HepG2 (cell line): ENCODE measurements around the gene HDAC4. TPM values are rescaled to one million over a fixed set of nuclear protein-coding genes. Genes with fewer than 3 reads are reported as not detected.

Experiments used
- ATAC-seq: fragments of 200-7000 bp; cut with Tn5 transposase; 3 replicates; pipeline ENCODE4 v1.9.1; 2020; ENCODE audit warnings: mild to moderate bottlenecking, moderate library complexity
- BruUV-seq: library from RNA; stranded (reverse); fragments of 400-500 nt; replicated peaks from 2 replicates; lab custom pipeline; 2021; lab: Mats Ljungman, UMichigan
- CTCF ChIA-PET: fragments of 300-600 bp; formaldehyde crosslinking; extraction: SDS; loops from one replicate; lab custom pipeline; 2021; ENCODE audit warnings: low total read pairs, inconsistent platforms, low intra/inter-chr PET ratio; lab: Yijun Ruan, JAX
- POLR2A ChIA-PET: fragments of 350-600 bp; sonication (Branson Sonifier 250); formaldehyde crosslinking; loops from one replicate; lab custom pipeline; 2020; ENCODE audit warnings: antibody characterized with exemption, inconsistent platforms; lab: Yijun Ruan, JAX
- DNase-seq: peaks from one replicate; pipeline ENCODE4 v3.0.0-alpha.2; 2015; ENCODE audit warnings: low spot score
- FAIRE-seq: peaks from 3 replicates; lab custom pipeline; 2011; peaks lifted over from hg19 to GRCh38; lab: Jason Lieb, UNC
- H2AFZ ChIP-seq: one replicate; pipeline ENCODE4 v1.6.1; 2011; ENCODE audit warnings: low read length, inconsistent platforms
- H3K27ac ChIP-seq: fragments of 300-600 bp; 3 replicates; pipeline ENCODE4 v1.8.0; 2011; ENCODE audit warnings: mixed run types, mild to moderate bottlenecking, mixed read lengths, low read length, inconsistent platforms; ENCODE audit not compliant: insufficient read depth; ENCODE audit errors: extremely low read length
- H3K27me3 ChIP-seq, 2 experiments: fragments of 200-600 bp in 1 of 2; 2 replicates in 1 of 2; 3 replicates in 1 of 2; pipeline versions ENCODE4 v1.6.0 to v1.8.0; 2011; ENCODE audit warnings: low read length in 2 of 2, mild to moderate bottlenecking in 2 of 2, moderate library complexity in 2 of 2, inconsistent platforms in 1 of 2; ENCODE audit not compliant: insufficient read depth in 2 of 2, control insufficient read depth in 1 of 2
- H3K36me3 ChIP-seq, 2 experiments: fragments of 200-600 bp in 1 of 2; replicated peaks in 1 of 2; 2 replicates in 1 of 2; 3 replicates in 1 of 2; pipeline versions ENCODE4 v1.5.1 to v1.8.0; 2011; ENCODE audit warnings: low read length in 2 of 2, inconsistent platforms in 1 of 2; ENCODE audit not compliant: insufficient read depth in 2 of 2, control insufficient read depth in 1 of 2
- H3K4me1 ChIP-seq: 2 replicates; pipeline ENCODE4 v1.5.1; 2012; ENCODE audit warnings: low read length, inconsistent platforms; ENCODE audit not compliant: insufficient read depth
- H3K4me2 ChIP-seq: 2 replicates; pipeline ENCODE4 v1.6.0; 2011; ENCODE audit warnings: low read depth, low read length, inconsistent platforms
- H3K4me3 ChIP-seq, 3 experiments: fragments of 200-600 bp in 1 of 3; sonication (generic), shearing (Covaris generic) in 1 of 3; replicated peaks in 1 of 3; 2 replicates each; pipeline ENCODE4 v1.5.1; 2011 to 2016; ENCODE audit warnings: low read length in 3 of 3, inconsistent platforms in 2 of 3, low read depth in 2 of 3, mild to moderate bottlenecking in 2 of 3, control low read depth in 1 of 3, mixed read lengths in 1 of 3; ENCODE audit not compliant: insufficient read depth in 1 of 3
- H3K79me2 ChIP-seq: one replicate; pipeline ENCODE4 v1.6.1; 2011; ENCODE audit warnings: low read length, inconsistent platforms; ENCODE audit not compliant: insufficient read depth
- H3K9ac ChIP-seq: 2 replicates; pipeline ENCODE4 v1.6.0; 2011; ENCODE audit warnings: mild to moderate bottlenecking, low read depth, low read length, inconsistent platforms; ENCODE audit not compliant: insufficient read depth
- H3K9me3 ChIP-seq: 2 replicates; pipeline ENCODE4 v1.5.1; 2012; ENCODE audit warnings: mild to moderate bottlenecking, low read length
- H4K20me1 ChIP-seq: 2 replicates; pipeline ENCODE4 v1.6.0; 2011; ENCODE audit warnings: inconsistent platforms, mild to moderate bottlenecking, low read length, moderate library complexity; ENCODE audit not compliant: insufficient read depth
- HNRNPL ChIP-seq: fragments of 200-400 bp; formaldehyde crosslinking; IDR thresholded peaks from 2 replicates; pipeline ENCODE4 v1.6.1; 2017; ENCODE audit warnings: mild to moderate bottlenecking, low read depth, low read length
- HOXA5 ChIP-seq: sonication (generic); formaldehyde crosslinking; IDR thresholded peaks from 2 replicates; pipeline ENCODE4 v1.4.0; 2020; ENCODE audit warnings: missing genetic modification reagents
- IRF2 ChIP-seq: IDR thresholded peaks from 2 replicates; pipeline ENCODE4 v1.6.1; 2018; ENCODE audit warnings: missing genetic modification reagents, missing compliant biosample characterization
- MED13 ChIP-seq: sonication (generic); formaldehyde crosslinking; IDR thresholded peaks from 2 replicates; pipeline ENCODE4 v1.5.0; 2020; ENCODE audit warnings: missing genetic modification reagents
- MEIS2 ChIP-seq: sonication (generic); formaldehyde crosslinking; IDR thresholded peaks from 2 replicates; pipeline ENCODE4 v1.9.0; 2021; ENCODE audit warnings: mild to moderate bottlenecking, missing genetic modification reagents
- NR2F6 ChIP-seq, 2 experiments: IDR thresholded peaks; 2 replicates each; pipeline ENCODE4 v1.6.1; 2016; ENCODE audit warnings: antibody characterized with exemption in 1 of 2, mild to moderate bottlenecking in 1 of 2
- SMC3 ChIP-seq: IDR thresholded peaks from 2 replicates; pipeline ENCODE4 v1.6.1; 2011; ENCODE audit warnings: low read length, improper control_type of control experiment
- ZBTB38 ChIP-seq: sonication (generic); formaldehyde crosslinking; IDR thresholded peaks from 2 replicates; pipeline ENCODE4 v1.5.1; 2020; ENCODE audit warnings: mild to moderate bottlenecking, missing genetic modification reagents
- ZMYM3 ChIP-seq: sonication (generic); formaldehyde crosslinking; IDR thresholded peaks from 2 replicates; pipeline ENCODE4 v1.5.1; 2020; ENCODE audit warnings: mild to moderate bottlenecking, missing genetic modification reagents
- ZNF317 ChIP-seq: sonication (generic); formaldehyde crosslinking; IDR thresholded peaks from 2 replicates; pipeline ENCODE4 v1.5.0; 2020; ENCODE audit warnings: mild to moderate bottlenecking, missing genetic modification reagents
- ZNF777 ChIP-seq: sonication (generic); formaldehyde crosslinking; IDR thresholded peaks from 2 replicates; pipeline ENCODE4 v1.4.0; 2020; ENCODE audit warnings: missing genetic modification reagents
- WGBS: methylation state at CpG from one replicate; pipeline ENCODE4 v1.1.6; 2017; ENCODE audit warnings: low lambda C conversion rate; 5-methylcytosine and 5-hydroxymethylcytosine counted together
- in situ Hi-C: cut with HindIII; loops from 2 replicates; pipeline ENCODE4 v1.10.0; 2017; ENCODE audit warnings: low pct_unique_long_range_greater_than_20kb; ENCODE audit not compliant: extremely low pct_ligation_motif_present
- intact Hi-C: fragments of 100-400 bp; cut with micrococcal nuclease; formaldehyde crosslinking; loops from one replicate; pipeline ENCODE4 v1.10.0; 2022; ENCODE audit not compliant: unreplicated experiment
- polyA plus RNA-seq, 8 experiments: library from polyadenylated mRNA; depleted of rRNA in 3 of 8; stranded (reverse) in 7 of 8; unstranded in 1 of 8; fragments of >200 nt; fragmentation: Illumina TruSeq in 4 of 8; extraction: Trizol in 4 of 8; gene quantifications; 2 replicates each; pipeline versions ENCODE4 v1.2.1 to v1.2.3, GENCODE V29; 2011 to 2016; ENCODE audit warnings: low read depth in 4 of 8, missing spikeins in 1 of 8, mixed read lengths in 1 of 8; ENCODE audit not compliant: insufficient read depth in 1 of 8
- total RNA-seq, 5 experiments: library from RNA; depleted of rRNA; stranded (reverse); fragments of >200 nt; fragmentation: Illumina TruSeq; extraction: Trizol; gene quantifications; 2 replicates each; pipeline ENCODE4 v1.2.3, GENCODE V29; 2016; ENCODE audit warnings: low read depth in 1 of 5
- TF ChIP-seq, protein P1 (sequence below): sonication (generic); formaldehyde crosslinking; IDR thresholded peaks from 2 replicates; pipeline ENCODE4 v1.4.0; 2020; ENCODE audit warnings: missing genetic modification reagents

Gene HDAC4
- total and polyA plus RNA-seq, 2 of the 13 experiments (the other 11 are each of a cell fraction or from before 2014, with no cell fraction given) = 10.1 to 11.5 TPM

GRCh38 chr2:239035997-239036731, 364.7 kb downstream of the HDAC4 start:
- Histone ChIP-seq H4K20me1 (no peaks in the 10 kb centered on the region), H3K9ac (no peak overlapping the region), H3K9me3 (no peaks in the 10 kb centered on the region), H3K4me2 (no peak overlapping the region), H3K79me2 (no peaks in the 10 kb centered on the region), H3K27me3 (peaks cover 3 to 45% of the 10 kb centered on the region in 2 experiments), H3K36me3 (no peaks in the 10 kb centered on the region), H3K4me3 (no peak overlapping the region), H2AFZ (no peak overlapping the region), H3K4me1 (peaks cover 19% of the 10 kb centered on the region), H3K27ac (no peak overlapping the region)
- TF ChIP-seq ZBTB38 (CRISPR knock-in tag) (no peak), HNRNPL (0 out of 2 replicates have a peak, but pooled peaks have one; percentile 61)
- BruUV-seq = no TSS peak
- FAIRE-seq (no peak), DNase-seq (no peak), ATAC-seq (peak; percentile 8)
- WGBS = 34% methylated on average over 12 of the region's 15 CpGs
- intact Hi-C loops = loop anchor here (1.0 to 10.0 kb wide), 2 partner anchors 70 to 849 kb away; no protein-coding TSS in a partner anchor
- POLR2A ChIA-PET = no interaction called here
- CTCF ChIA-PET = interaction anchor here (2.9 kb wide), 1 partner anchor 70 kb away, joined by 15 read pairs; no protein-coding TSS in a partner anchor
- in situ Hi-C loops = loop anchor here (5.0 kb wide), 1 partner anchor 71 kb away; no protein-coding TSS in a partner anchor

DNA sequence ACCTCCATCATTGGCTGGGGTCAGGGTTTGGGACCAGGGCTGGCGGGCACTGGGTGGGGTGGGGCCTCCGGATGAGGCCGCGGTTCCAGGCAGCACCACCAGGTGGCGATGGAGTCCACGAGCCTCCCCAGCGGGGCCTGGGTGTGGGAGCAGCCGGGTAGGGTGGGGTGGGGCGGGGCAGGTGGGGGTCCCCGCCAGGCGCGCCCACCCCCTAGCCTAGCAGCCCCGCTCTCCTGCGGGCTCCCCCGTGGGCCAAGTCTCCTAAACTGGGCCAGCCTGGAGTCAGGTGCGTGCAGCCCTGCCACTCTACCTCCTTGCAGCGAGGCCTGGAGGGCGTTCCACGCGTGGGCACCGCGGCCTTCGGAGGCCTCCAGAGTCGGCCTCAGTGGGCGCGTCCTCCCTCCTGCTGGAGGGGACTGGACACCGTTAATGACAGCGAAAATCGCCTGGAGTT, 365.4 kb downstream of the HDAC4 start:
- H3K4me2 ChIP-seq = peak overlapping the region; percentile 49
- no peak for FAIRE-seq
- H4K20me1 ChIP-seq = no peaks in the 10 kb centered on the region
- POLR2A ChIA-PET = no interaction called here
- H3K9me3 ChIP-seq = no peaks in the 10 kb centered on the region
- H3K36me3 ChIP-seq = no peaks in the 10 kb centered on the region
- in situ Hi-C loops (loop anchor here (5.0 kb wide), 1 partner anchor 72 kb away; no protein-coding TSS in a partner anchor), intact Hi-C loops (loop anchor here (1.0 to 10.0 kb wide), 2 partner anchors 71 to 849 kb away; no protein-coding TSS in a partner anchor)
- DNase-seq = no peak
- H3K27me3 ChIP-seq = peaks cover 3 to 53% of the 10 kb centered on the region in 2 experiments
- no peak overlapping the region for H2AFZ ChIP-seq
- WGBS = 7% methylated on average over 3 of the region's 29 CpGs
- CTCF ChIA-PET = interaction anchor here (2.9 kb wide), 1 partner anchor 71 kb away, joined by 15 read pairs; no protein-coding TSS in a partner anchor
- H3K4me3 ChIP-seq = peak overlapping the region in 1 of 3 experiments; percentile 15; a peak in 1 of 6 replicates
- H3K27ac ChIP-seq = no peak overlapping the region
- H3K79me2 ChIP-seq = no peaks in the 10 kb centered on the region
- BruUV-seq = no TSS peak
- peaks cover 12% of the 10 kb centered on the region for H3K4me1 ChIP-seq
- no peak overlapping the region for H3K9ac ChIP-seq
- ATAC-seq = peak; percentile 80
- TF ChIP-seq, protein P1, sequence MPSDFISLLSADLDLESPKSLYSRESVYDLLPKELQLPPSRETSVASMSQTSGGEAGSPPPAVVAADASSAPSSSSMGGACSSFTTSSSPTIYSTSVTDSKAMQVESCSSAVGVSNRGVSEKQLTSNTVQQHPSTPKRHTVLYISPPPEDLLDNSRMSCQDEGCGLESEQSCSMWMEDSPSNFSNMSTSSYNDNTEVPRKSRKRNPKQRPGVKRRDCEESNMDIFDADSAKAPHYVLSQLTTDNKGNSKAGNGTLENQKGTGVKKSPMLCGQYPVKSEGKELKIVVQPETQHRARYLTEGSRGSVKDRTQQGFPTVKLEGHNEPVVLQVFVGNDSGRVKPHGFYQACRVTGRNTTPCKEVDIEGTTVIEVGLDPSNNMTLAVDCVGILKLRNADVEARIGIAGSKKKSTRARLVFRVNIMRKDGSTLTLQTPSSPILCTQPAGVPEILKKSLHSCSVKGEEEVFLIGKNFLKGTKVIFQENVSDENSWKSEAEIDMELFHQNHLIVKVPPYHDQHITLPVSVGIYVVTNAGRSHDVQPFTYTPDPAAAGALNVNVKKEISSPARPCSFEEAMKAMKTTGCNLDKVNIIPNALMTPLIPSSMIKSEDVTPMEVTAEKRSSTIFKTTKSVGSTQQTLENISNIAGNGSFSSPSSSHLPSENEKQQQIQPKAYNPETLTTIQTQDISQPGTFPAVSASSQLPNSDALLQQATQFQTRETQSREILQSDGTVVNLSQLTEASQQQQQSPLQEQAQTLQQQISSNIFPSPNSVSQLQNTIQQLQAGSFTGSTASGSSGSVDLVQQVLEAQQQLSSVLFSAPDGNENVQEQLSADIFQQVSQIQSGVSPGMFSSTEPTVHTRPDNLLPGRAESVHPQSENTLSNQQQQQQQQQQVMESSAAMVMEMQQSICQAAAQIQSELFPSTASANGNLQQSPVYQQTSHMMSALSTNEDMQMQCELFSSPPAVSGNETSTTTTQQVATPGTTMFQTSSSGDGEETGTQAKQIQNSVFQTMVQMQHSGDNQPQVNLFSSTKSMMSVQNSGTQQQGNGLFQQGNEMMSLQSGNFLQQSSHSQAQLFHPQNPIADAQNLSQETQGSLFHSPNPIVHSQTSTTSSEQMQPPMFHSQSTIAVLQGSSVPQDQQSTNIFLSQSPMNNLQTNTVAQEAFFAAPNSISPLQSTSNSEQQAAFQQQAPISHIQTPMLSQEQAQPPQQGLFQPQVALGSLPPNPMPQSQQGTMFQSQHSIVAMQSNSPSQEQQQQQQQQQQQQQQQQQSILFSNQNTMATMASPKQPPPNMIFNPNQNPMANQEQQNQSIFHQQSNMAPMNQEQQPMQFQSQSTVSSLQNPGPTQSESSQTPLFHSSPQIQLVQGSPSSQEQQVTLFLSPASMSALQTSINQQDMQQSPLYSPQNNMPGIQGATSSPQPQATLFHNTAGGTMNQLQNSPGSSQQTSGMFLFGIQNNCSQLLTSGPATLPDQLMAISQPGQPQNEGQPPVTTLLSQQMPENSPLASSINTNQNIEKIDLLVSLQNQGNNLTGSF (CRISPR knock-in tag) = 0 out of 2 replicates have a peak, but pooled peaks have one; percentile 28
- TF ChIP-seq IRF2 (CRISPR knock-in tag) (no peak), ZNF317 (no peak), ZMYM3 (CRISPR knock-in tag) (no peak), SMC3 (peak; percentile 32; the same call in 1 of the 2 replicates), HOXA5 (CRISPR knock-in tag) (peak; percentile 59; the same call in 1 of the 2 replicates), MEIS2 (CRISPR knock-in tag) (peak; percentile 74), MED13 (CRISPR knock-in tag) (0 out of 2 replicates have a peak, but pooled peaks have one; percentile 39), ZNF777 (no peak), NR2F6 (IDR thresholded peaks at IDR 0.05) (no peak), NR2F6 (CRISPR knock-in tag; IDR thresholded peaks at IDR 0.05) (0 out of 2 replicates have a peak, but pooled peaks have one; percentile 24)
